ENCODE results near the gene SMCO1. TPM values are rescaled to one million over a fixed set of nuclear protein-coding genes. Genes with fewer than 3 reads are reported as not detected.

Gene SMCO1, protein sequence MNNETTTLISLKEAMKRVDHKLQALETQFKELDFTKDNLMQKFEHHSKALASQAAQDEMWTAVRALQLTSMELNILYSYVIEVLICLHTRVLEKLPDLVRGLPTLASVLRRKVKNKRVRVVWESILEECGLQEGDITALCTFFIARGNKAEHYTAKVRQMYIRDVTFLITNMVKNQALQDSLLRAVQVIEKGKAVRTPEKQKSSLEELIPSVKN
- total RNA-seq, result not detected in 2 replicates

DNA sequence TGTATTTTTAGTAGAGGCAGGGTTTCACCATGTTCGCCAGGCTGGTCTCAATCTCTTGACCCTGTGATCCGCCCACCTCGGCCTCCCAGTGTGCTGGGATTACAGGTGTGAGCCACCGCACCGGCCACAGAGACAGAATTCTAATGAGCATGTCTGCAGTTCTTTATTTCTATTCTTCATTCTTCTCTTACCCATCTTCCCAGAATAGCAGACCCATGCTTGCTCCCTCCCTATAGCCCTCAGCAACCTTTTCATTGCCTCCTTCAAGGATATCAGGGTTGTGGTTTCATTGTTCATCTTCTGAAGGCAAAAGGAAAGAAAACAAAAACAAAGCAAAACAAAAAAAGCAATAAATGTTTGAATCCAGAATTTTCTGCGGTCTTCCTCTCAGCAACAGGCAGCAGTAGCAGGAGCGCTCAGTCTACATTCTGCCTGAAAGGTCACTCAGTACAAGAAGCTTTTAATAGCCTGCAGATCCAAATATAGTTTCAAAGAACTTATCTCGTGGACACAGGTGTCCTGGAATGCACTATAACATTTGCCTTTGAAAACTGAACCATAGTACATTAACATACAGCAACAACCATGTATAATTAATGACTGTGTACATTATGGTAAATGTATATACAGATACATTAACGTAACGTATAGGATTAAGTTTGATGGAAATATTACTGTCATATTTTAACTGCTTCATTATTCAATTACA is at the start of gene SMCO1:
TSS of gene SMCO1 (minus strand) at position 434 of the 709 bp plus-strand sequence. CDS start at position 297, 137 bp downstream.

DNA sequence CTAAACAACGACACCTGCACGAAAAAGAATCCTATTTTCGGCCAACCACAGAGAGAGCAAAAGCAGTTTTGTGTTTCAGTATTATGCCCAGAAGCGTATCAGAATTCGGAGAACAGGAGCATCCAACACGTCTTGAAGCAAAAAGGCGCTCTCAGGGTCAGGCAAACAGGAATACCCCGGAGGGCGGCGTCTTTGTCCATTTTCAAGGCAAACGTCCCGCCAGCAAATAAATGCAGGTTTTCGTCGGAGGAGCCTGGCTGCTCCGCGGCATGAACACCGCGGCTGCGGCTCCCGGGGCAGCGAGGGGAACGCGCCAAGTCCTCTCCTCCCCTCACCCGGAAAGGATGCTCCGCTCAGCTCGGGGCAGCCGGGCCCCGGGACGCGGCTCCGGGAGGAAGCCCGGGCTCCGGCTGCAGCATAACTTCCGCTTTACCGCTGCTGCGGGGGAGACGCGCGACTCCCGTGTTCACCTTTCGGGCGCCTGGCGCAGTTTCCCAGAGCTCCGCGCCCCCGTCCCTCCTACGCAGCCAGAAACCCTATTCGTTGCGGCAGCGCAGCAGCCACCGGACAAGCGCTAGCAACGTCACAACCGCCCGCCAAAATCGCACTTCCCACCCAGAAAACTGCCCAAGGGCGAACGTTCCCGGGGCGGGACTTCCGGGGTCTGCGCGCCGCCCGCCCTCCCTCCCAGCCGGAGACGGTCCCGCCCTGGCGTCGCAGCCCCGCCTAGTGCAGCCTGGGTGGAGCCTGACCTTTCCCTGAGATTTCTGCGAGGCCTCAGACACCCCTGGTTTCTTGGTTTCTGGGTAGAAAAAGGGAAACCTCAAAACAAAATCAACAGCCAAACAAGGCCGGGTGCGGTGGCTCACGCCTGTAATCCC is 11.7 kb downstream of the SMCO1 start, which contains the start of gene RNF168:
TSS of gene RNF168 (minus strand) at position 573 of the 881 bp plus-strand sequence. CDS start 595 bp downstream, outside the sequence.

Other genes starting within 250 kb of the SMCO1 start
- gene PCYT1A, start 227.6 kb downstream of the SMCO1 start, total RNA-seq, result 50.2 and 90.4 TPM in 2 replicates
- 5.0 and 5.5 TPM in 2 replicates for gene DYNLT2B, start 197.1 kb downstream of the SMCO1 start, total RNA-seq
- gene TM4SF19, start 177.0 kb downstream of the SMCO1 start, total RNA-seq, result not detected in 2 replicates
- gene UBXN7, start 82.9 kb downstream of the SMCO1 start, total RNA-seq, result 11.3 and 22.7 TPM in 2 replicates
- 15.4 and 20.0 TPM in 2 replicates for gene RNF168, start 11.6 kb downstream of the SMCO1 start, total RNA-seq
- gene WDR53, start 53.2 kb upstream of the SMCO1 start, total RNA-seq, result 5.7 and 10.7 TPM in 2 replicates
- gene FBXO45, start 53.3 kb upstream of the SMCO1 start, total RNA-seq, result 8.7 and 18.3 TPM in 2 replicates
- gene NRROS, start 124.3 kb upstream of the SMCO1 start, total RNA-seq, result 4.4 and 5.7 TPM in 2 replicates
- 2.1 and 5.2 TPM in 2 replicates for gene CEP19, start 196.9 kb upstream of the SMCO1 start, total RNA-seq
- 9.6 and 24.4 TPM in 2 replicates for gene PIGX, start 197.0 kb upstream of the SMCO1 start, total RNA-seq
- 48.6 and 198 TPM in 2 replicates for gene PAK2, start 224.5 kb upstream of the SMCO1 start, total RNA-seq

Measured in bladder microvascular endothelial cell (primary cell).